Keratinocyte (primary cell): ENCODE results near the gene ARX.

Source experiments
- CTCF ChIP-seq, 3 experiments: IDR thresholded peaks in 1 of 3; conservative IDR thresholded peaks in 1 of 3; optimal IDR thresholded peaks in 1 of 3; 2 replicates in 2 of 3; 3 replicates in 1 of 3; pipeline versions ENCODE3 to v1.5.1; 2011; ENCODE audit warnings: low read length in 3 of 3, mild to moderate bottlenecking in 3 of 3, moderate library complexity in 2 of 3, control low read depth in 1 of 3, inconsistent platforms in 1 of 3; ENCODE audit not compliant: insufficient read depth in 2 of 3; ENCODE audit errors: extremely low read depth in 1 of 3
- EZH2 ChIP-seq: IDR thresholded peaks from one replicate; pipeline ENCODE4 v1.6.1; 2012; ENCODE audit warnings: inconsistent platforms, mild to moderate bottlenecking, low read length, moderate library complexity

DNA sequence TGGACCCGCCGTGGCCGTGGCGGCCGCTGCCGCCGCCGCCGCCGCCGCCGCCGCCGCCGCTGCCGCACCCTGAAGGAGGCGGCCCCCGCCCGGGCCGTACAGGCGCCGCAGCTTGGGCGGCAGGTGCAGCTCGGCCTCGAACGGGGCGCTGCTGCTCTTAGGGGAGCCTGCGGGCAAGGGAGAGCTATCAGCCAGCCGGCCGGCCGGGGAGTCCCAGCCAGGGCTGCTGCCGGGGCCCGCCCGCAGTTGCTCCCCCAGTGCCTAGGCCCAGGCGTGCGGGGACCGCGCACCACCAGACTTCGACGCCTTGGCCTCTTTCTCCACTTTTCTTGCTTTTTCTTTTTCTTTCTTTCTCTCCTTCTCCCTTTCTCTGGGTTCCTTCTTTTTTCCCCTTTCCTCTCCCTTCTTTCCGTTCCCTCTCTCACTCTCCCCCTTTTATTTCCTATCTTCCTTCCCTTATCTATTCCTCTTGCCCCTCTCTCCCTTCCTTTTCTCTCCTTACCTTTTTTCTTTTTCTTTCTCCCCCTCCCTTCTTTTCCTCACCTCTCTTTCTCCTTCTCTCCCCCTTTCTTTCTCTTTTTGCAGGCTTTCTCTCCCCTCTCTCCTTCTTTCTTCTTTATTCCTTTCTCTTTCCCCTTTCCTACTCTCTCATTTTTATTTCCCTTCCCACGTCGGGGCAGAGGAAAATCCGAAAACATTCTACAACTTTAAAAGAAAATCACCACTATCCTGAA, 2.0 kb downstream of the ARX start:
- TF ChIP-seq CTCF (optimal IDR thresholded peaks at IDR 0.05 in 1 of 3, IDR thresholded peaks at IDR 0.05 in 1 of 3, conservative IDR thresholded peaks at IDR 0.05 in 1 of 3; ENCODE audit: extremely low read depth in 1 of 3, insufficient read depth in 2 of 3, low read length in 3 of 3) (no peak), EZH2 (peak; percentile 92)
